ENCODE data around the gene MTHFD1L.
A peak's percentile ranks its signal among the peaks of the same experiment; 100 is the strongest.

MTHFD1L gene

GRCh38 chr6:151143806-151144205 is 278.3 kb downstream of the MTHFD1L start:
- H3K27ac ChIP-seq (ENCODE audit: low read depth, low read length) = peak overlapping the region; percentile 4
- H3K4me3 ChIP-seq (ENCODE audit: low read depth in 1 of 5, low read length in 5 of 5) = no peak overlapping the region
- H3K9ac ChIP-seq (ENCODE audit: low read length in 5 of 5) = no peak overlapping the region
- H3K27me3 ChIP-seq (ENCODE audit: control insufficient read depth in 5 of 5, insufficient read depth in 4 of 5, low read length in 5 of 5) = no peaks in the 10 kb centered on the region
- H3K36me3 ChIP-seq (ENCODE audit: control insufficient read depth in 5 of 5, insufficient read depth in 5 of 5, low read length in 5 of 5) = no peaks in the 10 kb centered on the region
- H3K4me1 ChIP-seq (ENCODE audit: control insufficient read depth in 5 of 5, insufficient read depth in 5 of 5, low read length in 5 of 5) = peaks cover 5 to 33% (median 30%) of the 10 kb centered on the region in 5 donors
- H3K9me3 ChIP-seq (ENCODE audit: control insufficient read depth in 5 of 5, low read length in 5 of 5) = no peaks in the 10 kb centered on the region

- no peaks in the 10 kb centered on the region for H3K36me3 ChIP-seq (ENCODE audit: control insufficient read depth in 5 of 5, insufficient read depth in 5 of 5, low read length in 5 of 5)
- no peaks in the 10 kb centered on the region for H3K27me3 ChIP-seq (ENCODE audit: control insufficient read depth in 5 of 5, insufficient read depth in 4 of 5, low read length in 5 of 5)
- H3K9me3 ChIP-seq (ENCODE audit: control insufficient read depth in 5 of 5, low read length in 5 of 5) = no peaks in the 10 kb centered on the region
- H3K27ac ChIP-seq (ENCODE audit: low read depth, low read length) = no peak overlapping the region
- H3K4me1 ChIP-seq (ENCODE audit: control insufficient read depth in 5 of 5, insufficient read depth in 5 of 5, low read length in 5 of 5) = peaks cover 7 to 29% (median 25%) of the 10 kb centered on the region in 5 donors
- H3K9ac ChIP-seq (ENCODE audit: low read length in 5 of 5) = no peak overlapping the region
- H3K4me3 ChIP-seq (ENCODE audit: low read depth in 1 of 5, low read length in 5 of 5) = no peak overlapping the region
These were observed 281.8 kb downstream of the MTHFD1L start for GRCh38 chr6:151147118-151147832.

- H3K27me3 ChIP-seq (ENCODE audit: control insufficient read depth in 5 of 5, insufficient read depth in 4 of 5, low read length in 5 of 5) = no peaks in the 10 kb centered on the region
- no peak overlapping the region for H3K27ac ChIP-seq (ENCODE audit: low read depth, low read length)
- no peaks in the 10 kb centered on the region for H3K9me3 ChIP-seq (ENCODE audit: control insufficient read depth in 5 of 5, low read length in 5 of 5)
- H3K4me1 ChIP-seq (ENCODE audit: control insufficient read depth in 5 of 5, insufficient read depth in 5 of 5, low read length in 5 of 5) = peaks cover 5 to 26% (median 19%) of the 10 kb centered on the region in 5 donors
- H3K9ac ChIP-seq (ENCODE audit: low read length in 5 of 5) = no peak overlapping the region
- no peaks in the 10 kb centered on the region for H3K36me3 ChIP-seq (ENCODE audit: control insufficient read depth in 5 of 5, insufficient read depth in 5 of 5, low read length in 5 of 5)
- no peak overlapping the region for H3K4me3 ChIP-seq (ENCODE audit: low read depth in 1 of 5, low read length in 5 of 5)
These were observed 282.6 kb downstream of the MTHFD1L start for GRCh38 chr6:151148111-151148510.

GRCh38 chr6:151149793-151150192 is 284.3 kb downstream of the MTHFD1L start:
- Histone ChIP-seq H3K27me3 (ENCODE audit: control insufficient read depth in 5 of 5, insufficient read depth in 4 of 5, low read length in 5 of 5) (no peaks in the 10 kb centered on the region), H3K4me1 (ENCODE audit: control insufficient read depth in 5 of 5, insufficient read depth in 5 of 5, low read length in 5 of 5) (peaks cover 2 to 29% (median 14%) of the 10 kb centered on the region in 5 donors), H3K9ac (ENCODE audit: low read length in 5 of 5) (no peak overlapping the region), H3K9me3 (ENCODE audit: control insufficient read depth in 5 of 5, low read length in 5 of 5) (no peaks in the 10 kb centered on the region), H3K27ac (ENCODE audit: low read depth, low read length) (no peak overlapping the region), H3K4me3 (ENCODE audit: low read depth in 1 of 5, low read length in 5 of 5) (no peak overlapping the region), H3K36me3 (ENCODE audit: control insufficient read depth in 5 of 5, insufficient read depth in 5 of 5, low read length in 5 of 5) (no peaks in the 10 kb centered on the region)

Measured in subcutaneous abdominal adipose tissue (tissue), 5 donors.